ENCODE results near the gene CPXM2. TPM values are rescaled to one million over a fixed set of nuclear protein-coding genes. Genes with fewer than 3 reads are reported as not detected.
"Not testable (repeated sequence)": the region's sequence is repeated elsewhere in the genome, so short reads cannot be mapped to it uniquely, and the experiment has no call there.

Gene CPXM2
- total RNA-seq, 1 donor from 2014 or later = 4.9 TPM

DNA sequence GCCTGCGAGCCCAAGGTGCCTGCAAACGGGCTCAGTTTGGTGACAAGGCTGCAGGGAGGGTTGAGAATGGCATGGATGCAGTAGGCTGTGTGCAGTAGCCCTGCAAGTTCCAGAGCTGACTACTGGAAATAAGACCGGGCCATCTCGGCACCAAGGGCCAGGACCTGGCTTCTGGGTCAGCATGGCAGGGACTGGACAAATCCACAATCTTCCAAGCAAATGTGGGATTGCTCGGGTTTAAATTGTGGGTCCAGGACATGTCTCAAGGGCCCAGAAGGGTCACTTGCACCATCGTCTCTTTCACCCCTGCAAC lies 147.4 kb downstream of the CPXM2 start:
- DNase-seq (ENCODE audit: low read depth, low spot score) = no peak

DNA sequence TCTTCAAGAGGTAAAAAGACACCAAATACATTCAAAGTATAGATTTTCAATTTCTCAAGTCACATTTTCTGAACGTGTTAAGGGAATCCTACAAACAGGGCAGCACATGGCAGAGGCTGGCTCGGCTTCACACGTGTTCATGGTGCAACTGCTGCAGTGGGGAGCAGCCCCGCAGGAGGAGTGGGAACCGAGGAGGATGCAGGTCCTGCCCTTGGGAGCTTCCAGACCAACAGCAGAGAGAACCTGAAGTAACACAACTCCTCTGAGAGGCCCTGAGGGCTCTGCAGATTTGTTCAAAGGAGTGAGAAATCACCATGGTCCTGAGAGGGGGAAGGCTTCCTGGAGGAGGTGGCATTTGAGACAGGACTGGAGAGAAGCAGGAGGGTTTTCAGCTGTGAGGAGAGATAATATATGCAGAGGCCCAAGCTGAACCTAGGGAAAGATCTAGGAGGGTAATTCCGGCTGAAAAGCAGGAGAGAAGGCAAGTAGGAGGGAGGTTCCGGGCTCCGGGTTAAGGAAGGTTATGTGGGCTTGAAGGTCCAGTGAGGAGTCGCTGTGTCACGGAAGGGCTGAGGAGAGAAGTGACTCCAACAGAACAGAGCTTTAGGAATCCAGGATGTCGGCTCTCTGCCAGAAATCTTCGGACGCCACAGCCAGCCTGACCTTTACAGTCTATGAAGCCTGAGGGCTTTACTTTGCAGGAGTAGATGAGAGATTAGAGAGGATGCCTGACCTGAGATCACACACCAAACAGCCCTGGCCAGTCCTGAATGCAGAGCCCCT lies 148.0 kb downstream of the CPXM2 start:
- DNase-seq (ENCODE audit: low read depth, low spot score) = no peak

DNA sequence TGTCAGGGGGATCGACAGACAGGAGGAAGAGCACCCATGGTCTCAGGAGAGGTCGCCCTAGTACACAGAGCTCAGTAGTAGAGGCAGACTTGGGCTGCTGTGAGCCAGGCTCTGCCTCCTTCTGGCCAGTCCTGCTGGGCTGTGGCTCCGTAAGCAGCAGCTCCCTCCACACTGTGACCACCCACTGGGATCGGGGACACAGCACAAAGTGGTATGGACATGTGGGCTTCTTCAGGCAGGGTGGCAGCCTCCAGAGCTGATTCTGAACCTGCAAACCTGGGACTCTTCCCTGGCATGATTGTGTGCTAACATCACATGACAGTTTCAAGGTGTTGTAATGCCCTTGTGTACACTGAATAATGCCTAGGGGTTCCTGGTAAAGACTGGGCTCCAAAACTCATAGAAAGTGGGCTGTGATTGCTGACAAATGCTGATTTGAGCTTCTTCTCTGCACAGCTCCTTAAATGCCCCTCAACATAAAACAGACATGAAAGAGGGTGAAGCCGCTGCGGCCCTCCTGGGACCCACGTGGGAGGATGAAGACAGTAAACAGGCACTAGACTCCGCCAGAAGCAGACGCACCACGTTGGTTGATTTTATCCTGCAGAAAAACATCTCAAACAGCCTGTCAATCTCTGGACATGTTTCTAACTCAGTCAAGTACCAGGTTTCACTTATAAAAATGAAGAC lies 148.7 kb downstream of the CPXM2 start:
- no peak for DNase-seq (ENCODE audit: low read depth, low spot score)

DNA sequence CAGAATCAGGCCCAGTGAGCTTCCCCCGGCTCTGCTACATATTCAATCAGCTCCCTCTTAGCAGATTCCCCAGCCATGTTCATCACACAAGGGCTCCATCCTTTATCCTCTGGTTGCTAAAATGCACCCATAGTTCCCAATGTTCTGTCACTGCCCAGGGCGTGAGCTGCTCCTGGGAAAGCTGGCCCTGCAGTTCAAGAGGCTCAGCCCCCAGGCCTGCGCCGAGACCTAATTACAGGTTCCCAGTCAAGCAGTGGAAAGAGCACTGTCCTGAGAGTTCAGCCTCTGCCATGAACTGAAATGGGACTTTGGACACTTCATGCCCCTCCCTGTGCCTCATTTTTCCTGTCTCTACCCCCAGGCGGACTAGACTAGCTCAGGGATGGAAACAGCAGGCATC lies 149.9 kb downstream of the CPXM2 start:
- no peak for DNase-seq (ENCODE audit: low read depth, low spot score)

DNA sequence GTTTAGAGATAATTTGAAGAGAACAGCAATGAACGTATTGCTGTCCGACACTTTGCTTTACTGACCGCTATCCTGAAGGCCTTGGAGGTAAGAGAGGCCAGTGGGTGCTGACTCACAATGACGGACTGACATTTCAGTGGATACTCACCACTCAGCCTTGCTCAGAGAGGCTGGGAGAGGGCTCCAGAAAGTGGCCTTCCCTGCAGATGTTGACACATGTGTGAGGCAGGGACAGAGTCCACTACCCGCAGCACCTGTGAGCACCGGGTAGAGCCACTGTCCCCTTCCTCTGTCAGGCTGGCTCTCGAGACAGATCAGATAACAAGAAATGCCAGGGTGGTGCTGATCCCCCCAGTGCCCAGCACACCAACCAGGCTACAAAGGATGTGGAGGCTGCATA lies 150.5 kb downstream of the CPXM2 start:
- no peak for DNase-seq (ENCODE audit: low read depth, low spot score)

DNA sequence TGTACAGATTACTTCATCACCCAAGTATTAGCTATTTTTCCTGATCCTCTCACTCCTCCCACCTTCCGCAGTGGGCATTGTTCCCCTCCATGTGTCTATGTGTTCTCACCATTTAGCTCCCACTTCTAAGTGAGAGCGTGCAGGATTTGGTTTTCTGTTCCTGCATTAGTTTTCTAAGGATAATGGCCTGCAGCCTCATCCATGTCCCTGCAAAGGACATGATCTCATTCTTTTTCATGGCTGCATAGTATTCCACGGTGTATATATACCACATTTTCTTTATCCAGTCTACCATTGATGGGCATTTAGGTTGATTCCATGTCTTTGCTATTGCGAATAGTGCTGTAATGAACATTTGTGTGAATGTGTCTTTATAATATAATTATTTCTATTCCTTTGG lies 154.7 kb downstream of the CPXM2 start:
- not testable (repeated sequence) for DNase-seq (ENCODE audit: low read depth, low spot score)

DNA sequence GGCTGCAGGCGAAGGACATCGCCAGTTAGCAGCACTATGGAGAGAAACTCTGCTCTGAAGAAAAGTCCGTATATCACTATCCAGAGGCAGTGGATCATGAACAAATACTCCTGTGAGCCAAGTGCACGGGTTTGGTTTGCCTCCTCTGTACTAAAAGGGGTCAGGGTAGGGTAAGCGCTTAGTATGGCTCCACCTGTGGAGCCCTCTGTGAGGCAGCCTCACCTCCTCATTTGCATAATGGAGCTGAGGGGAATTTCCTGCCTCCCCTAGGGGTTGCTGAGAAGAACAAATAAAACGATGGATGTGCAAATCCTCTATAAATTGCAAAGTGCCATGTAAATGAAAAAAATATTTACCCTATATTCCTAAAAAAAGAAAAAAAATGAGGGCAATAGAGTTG lies 162.1 kb downstream of the CPXM2 start:
- DNase-seq (ENCODE audit: low read depth, low spot score) = no peak

DNA sequence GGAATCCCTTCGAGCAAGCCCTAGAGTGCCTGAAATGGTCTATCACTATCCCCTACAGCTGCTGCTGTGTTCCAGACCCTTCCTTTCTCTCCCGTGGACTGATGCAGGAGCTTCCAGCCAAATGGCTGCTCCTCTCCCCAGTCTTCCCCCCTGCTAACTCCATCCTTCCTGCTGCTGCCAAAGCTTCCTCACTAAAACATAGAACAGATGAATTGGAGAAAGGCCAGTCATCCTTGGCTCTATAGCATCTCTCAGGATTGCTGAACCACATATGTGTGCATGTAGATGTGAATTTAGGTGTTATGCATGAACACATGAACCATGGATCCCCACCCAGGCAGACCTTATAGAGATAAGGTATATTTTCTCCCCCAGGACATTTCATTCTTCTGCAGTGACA lies 164.8 kb downstream of the CPXM2 start:
- no peak for DNase-seq (ENCODE audit: low read depth, low spot score)

DNA sequence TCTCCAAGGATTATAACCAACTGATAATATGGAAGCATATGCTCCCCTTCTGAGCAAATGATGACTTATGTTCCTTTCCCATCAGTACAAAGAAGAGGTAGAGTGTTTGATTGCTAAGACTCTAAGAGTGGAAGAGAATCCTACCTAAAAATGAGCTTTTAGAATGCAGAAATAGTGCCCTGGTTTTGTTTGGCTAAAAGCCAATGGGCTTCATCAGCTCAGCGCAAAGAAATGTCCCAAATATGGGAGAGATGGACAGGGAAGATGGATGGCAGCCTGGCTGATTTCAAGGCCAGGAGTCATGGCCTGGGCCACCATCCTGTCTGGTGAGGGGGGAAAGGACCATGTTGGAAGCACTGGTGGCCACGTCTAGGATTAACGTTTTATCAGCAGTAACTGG lies 165.2 kb downstream of the CPXM2 start:
- no peak for DNase-seq (ENCODE audit: low read depth, low spot score)

DNA sequence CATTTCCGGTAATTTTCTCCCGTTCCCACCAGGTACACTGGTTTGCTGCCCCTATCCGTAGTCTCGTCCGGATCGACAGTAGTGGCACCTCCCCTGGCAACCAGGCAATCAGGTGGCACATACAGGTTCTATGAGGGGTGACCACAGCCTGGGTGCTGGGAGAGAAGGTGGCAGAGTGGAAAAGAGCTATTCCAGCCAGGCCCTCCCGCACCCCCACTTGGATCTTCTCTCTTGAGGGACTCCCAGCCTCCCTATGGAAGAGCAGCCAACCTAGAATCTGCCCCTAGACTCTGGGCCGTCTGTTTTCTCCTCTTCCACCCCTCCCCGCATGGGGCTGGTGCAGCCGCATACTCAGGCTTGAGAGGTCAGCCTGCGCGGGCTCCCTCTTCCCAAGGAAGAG lies 166.9 kb downstream of the CPXM2 start:
- DNase-seq (ENCODE audit: low read depth, low spot score) = no peak

DNA sequence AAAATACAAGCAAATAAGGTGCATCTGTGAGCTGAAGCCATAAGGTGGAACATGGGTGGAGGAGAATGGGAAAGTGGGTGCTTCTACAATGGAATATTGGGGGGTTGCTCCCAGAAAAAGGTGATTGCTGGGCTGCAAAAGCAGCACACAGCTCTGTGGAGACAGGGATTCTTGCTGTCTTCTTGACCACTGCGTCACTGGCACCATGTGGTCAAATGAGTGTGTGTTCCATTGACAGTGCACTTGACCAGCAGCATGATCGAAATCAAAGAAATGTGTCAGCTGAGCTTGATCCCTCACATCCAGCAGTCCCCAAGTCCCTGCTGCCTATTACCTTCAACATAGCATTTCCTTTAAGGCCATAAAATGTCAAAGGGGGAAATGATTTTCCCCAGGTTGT lies 169.3 kb downstream of the CPXM2 start:
- DNase-seq (ENCODE audit: low read depth, low spot score) = no peak

DNA sequence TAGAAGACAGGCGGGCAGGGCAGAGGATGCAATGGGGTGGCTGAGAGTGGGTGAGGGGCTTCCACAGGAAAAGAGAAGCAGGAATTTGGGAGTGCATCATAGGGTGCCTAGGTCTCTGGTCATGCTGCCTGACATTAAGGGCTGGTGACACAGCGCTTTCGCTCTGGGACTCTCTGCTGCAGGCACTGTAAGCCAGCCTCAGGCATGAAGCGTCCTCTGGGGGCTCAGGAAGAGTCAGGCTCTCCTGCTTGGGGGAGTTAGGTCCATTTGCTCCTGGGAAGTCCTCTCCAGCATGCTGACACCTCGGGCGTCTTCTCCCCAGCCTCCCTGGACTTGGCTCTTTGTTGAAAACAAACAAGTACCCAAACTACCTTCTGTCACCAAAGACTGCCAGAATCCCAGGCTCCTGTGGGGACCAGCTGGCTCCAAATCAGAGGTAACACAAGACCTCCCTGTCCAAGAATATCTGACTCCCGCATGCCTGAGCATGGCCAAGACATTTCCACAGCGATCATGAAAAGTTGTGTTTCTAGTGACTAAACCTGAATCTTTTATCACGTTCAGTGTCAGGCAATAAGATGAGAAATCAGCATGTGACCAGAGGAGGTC lies 170.1 kb downstream of the CPXM2 start:
- DNase-seq (ENCODE audit: low read depth, low spot score) = no peak

DNA sequence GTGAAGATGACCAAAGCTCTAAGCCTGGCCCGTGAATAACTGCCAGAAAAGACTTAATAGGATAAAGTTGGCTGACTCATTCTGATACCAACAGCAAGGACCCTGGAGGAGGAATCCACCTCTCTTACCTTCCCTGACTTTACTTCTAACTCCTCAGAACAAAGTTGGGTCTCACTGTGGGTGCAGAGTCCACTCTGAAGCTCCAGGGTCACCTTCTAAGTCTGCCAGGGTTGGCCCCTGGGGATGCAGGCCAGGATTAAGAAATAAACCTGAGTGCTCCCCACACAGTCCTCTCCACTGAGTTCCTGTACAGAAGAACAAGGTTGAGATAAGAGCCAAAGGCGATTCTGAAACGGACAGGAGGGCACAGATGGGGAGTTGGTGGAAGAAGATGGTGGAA lies 171.1 kb downstream of the CPXM2 start:
- DNase-seq (ENCODE audit: low read depth, low spot score) = no peak

DNA sequence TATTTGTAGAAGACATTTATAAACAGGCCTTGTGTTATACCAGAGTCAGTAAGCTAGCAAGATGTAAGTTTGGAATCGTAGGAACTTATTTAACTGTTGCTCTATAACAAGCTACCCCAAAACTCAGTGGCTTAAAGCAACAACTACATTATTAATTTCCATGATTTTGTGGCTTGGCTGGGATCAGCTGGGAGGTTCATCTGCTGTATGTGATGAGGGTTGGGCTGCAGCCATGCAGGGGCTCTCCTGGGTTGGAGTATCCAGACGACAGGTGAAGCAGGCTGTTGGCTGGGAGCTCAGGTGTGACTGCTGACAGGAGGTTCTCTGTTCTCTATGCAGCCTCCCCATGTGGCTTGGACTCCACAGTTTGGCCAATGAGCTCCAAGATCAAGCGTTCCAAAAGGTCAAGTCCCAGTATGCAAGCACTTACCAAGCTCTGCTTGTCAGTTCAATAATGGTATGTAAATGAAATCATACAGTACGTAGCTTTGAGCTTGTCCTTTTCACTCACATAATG lies 173.0 kb downstream of the CPXM2 start:
- DNase-seq (ENCODE audit: low read depth, low spot score) = no peak

DNA sequence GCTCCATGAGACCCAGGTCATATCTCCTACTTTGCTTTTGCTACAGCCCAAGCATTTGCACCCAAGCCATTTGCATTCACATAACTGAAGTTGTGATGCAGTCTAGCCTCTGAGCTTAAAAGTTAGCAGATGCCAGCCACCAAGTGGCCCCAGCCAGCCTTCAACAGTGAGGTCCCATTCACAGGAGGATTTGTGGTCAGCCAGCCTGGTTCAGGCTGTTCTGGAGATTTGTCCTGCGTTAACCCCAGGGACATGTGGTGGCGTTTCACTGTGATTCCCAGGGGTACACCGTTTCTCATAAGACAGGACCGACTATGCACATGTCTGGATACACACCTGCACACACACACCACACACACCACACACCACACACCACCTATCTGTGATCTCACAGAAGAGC lies 174.3 kb downstream of the CPXM2 start:
- DNase-seq (ENCODE audit: low read depth, low spot score) = no peak

DNA sequence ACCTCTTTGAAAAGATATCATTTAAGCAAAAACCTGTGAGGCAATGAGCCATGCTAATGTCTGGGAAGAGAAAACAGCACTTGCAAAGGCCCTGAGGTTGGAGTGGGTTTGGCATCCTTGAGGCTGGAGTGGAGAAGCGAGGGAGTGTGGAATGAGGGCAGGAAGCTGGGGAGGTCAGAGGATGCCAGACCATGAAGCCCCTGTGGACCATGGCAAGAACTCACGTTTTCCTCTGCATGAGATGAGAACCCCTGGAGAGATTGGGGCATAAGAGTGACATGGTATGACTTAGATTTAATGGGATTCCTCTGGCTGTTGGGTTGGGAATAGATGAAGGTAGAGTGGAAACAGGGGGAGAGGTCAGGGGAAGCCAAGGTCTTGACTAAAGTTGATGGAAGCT lies 176.1 kb downstream of the CPXM2 start:
- DNase-seq (ENCODE audit: low read depth, low spot score) = no peak

DNA sequence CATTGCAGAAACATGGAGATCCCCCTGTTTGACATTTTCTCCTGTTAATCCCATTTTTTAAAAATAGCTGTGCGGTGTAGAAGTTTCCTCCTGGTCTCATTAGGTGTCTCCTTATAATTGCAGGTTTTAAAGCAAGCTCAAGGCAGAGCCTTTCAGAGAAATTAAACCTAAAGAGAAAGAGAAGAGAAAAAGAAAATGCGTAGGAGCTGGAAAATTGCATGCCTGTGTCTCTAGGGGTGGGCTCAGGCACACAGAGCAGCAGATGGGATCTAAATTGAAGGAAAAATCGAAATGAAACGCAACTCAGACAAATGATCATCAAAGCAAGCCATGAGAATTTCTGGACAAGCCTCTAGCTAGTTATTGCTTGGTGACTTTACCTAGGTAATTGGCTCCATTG lies 185.4 kb downstream of the CPXM2 start:
- no peak for DNase-seq (ENCODE audit: low read depth, low spot score)

DNA sequence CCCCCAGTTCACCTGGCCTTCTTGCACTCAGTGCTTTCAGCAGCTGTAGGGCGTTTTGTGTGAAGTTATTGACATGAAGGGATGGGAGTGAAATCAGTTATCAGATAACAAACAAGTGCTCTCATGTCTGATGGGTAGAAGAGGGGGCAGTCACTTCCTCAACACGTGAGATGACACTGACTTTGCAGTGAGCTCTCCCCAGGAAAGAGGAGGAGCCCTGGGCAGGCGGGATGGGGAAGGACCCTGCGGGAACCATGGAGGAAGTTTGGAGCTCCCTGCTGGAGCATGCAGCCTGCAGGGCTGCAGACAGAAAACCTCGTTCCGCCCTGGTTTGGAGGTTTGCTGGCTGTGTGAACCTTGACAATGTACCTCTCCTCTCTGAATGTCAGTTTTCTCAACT lies 186.8 kb downstream of the CPXM2 start:
- no peak for DNase-seq (ENCODE audit: low read depth, low spot score)

DNA sequence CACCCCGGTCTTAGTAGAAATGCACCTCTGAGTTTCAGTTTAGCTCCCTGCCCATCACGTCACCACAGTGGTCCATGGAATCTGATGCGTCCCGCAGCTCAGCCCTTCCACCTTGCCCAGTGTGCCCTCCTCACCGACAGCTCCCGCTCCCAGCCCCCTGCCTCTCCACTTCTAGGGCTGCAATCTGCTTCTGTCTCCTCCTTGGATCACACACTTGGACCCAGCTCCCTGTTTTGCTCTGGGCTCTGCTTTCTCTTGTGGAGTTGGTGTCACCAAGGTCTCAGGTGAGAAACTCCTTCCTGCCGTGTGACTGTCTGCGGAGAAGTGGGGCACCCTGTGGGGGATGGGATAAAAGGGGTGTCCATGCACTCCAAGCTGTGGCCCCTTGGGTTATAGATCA lies 187.5 kb downstream of the CPXM2 start:
- DNase-seq (ENCODE audit: low read depth, low spot score) = no peak

DNA sequence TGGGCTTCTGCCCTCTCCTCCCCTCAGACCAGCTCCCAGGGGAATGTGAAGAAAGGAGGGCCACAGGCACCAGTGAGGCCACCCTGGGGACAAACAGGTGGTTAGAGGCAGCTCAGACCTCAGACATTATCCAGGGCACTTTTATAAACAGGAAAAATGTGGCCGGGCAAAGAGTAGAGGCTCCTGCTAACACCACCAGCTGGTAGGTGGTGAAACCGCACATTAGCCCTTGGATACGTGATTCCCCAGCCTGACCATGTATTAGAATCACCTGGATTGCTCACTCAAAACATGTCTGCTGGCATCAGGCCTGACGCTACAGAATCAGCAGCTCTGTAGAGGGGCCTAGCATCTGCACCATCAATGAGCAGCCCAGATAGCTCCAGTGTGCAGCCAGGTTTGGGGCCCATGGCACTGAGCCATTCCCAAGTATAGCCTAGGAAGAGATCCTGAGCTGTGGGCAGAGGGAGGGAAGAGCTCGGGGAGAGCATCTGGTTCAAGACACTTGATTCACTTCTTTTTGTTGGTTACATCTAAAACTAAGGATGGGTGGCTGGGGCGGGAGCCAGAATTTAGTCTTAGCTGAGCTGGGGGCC lies 188.3 kb downstream of the CPXM2 start:
- no peak for DNase-seq (ENCODE audit: low read depth, low spot score)
